CD4-positive, alpha-beta T cell treated with Interleukin-15 for 1 hour (primary cell): ENCODE results near the gene SETBP1.

Source experiments
- DNase-seq: peaks from one replicate; pipeline ENCODE4 v3.0.0-alpha.2; 2020

The SETBP1 gene

GRCh38 chr18:44766450-44766849 is 85.8 kb downstream of the SETBP1 start:
- no peak for DNase-seq

- no peak for DNase-seq
Observed at GRCh38 chr18:44767807-44768206, 87.1 kb downstream of the SETBP1 start.

GRCh38 chr18:44770641-44771040 is 90.0 kb downstream of the SETBP1 start:
- DNase-seq, result no peak

GRCh38 chr18:44771572-44771955 is 90.9 kb downstream of the SETBP1 start:
- no peak for DNase-seq

- no peak for DNase-seq
Observed at GRCh38 chr18:44771956-44772917, 91.5 kb downstream of the SETBP1 start.

GRCh38 chr18:44773640-44774155 is 93.0 kb downstream of the SETBP1 start:
- DNase-seq, result no peak

- no peak for DNase-seq
Observed at GRCh38 chr18:44774191-44774590, 93.5 kb downstream of the SETBP1 start.

- no peak for DNase-seq
Observed at GRCh38 chr18:44777457-44778192, 96.9 kb downstream of the SETBP1 start.

GRCh38 chr18:44778788-44779187 is 98.1 kb downstream of the SETBP1 start:
- no peak for DNase-seq

GRCh38 chr18:44779753-44780292 is 99.1 kb downstream of the SETBP1 start:
- DNase-seq, result no peak

- no peak for DNase-seq
Observed at GRCh38 chr18:44781886-44782285, 101.2 kb downstream of the SETBP1 start.

- DNase-seq, result no peak
Observed at GRCh38 chr18:44782617-44783016, 101.9 kb downstream of the SETBP1 start.

- DNase-seq, result no peak
Observed at GRCh38 chr18:44783371-44783770, 102.7 kb downstream of the SETBP1 start.

GRCh38 chr18:44786257-44786656 is 105.6 kb downstream of the SETBP1 start:
- DNase-seq, result no peak

GRCh38 chr18:44786688-44787087 is 106.0 kb downstream of the SETBP1 start:
- DNase-seq, result no peak

- no peak for DNase-seq
Observed at GRCh38 chr18:44788334-44788733, 107.6 kb downstream of the SETBP1 start.

- DNase-seq, result no peak
Observed at GRCh38 chr18:44789710-44790109, 109.0 kb downstream of the SETBP1 start.

GRCh38 chr18:44790860-44791259 is 110.2 kb downstream of the SETBP1 start:
- DNase-seq, result no peak

- no peak for DNase-seq
Observed at GRCh38 chr18:44791520-44791919, 110.8 kb downstream of the SETBP1 start.

- DNase-seq, result no peak
Observed at GRCh38 chr18:44792456-44793061, 111.9 kb downstream of the SETBP1 start.

- DNase-seq, result no peak
Observed at GRCh38 chr18:44793194-44793593, 112.5 kb downstream of the SETBP1 start.

- no peak for DNase-seq
Observed at GRCh38 chr18:44793685-44794084, 113.0 kb downstream of the SETBP1 start.

- no peak for DNase-seq
Observed at GRCh38 chr18:44795241-44795640, 114.6 kb downstream of the SETBP1 start.
